Liver (tissue), 9 donors: ENCODE data around the gene KCND2. TPM values are rescaled to one million over a fixed set of nuclear protein-coding genes. Genes with fewer than 3 reads are reported as not detected.

Experiments used
- DNase-seq: peaks from one replicate; pipeline ENCODE4 v3.0.0-alpha.2; 2017; ENCODE audit warnings: low spot score
- H3K27ac ChIP-seq, 2 donors: one replicate each; pipeline ENCODE4 v1.7.0; 2013; ENCODE audit warnings: inconsistent platforms in 2 of 2, low read length in 2 of 2, control low read depth in 1 of 2, low read depth in 1 of 2, mild to moderate bottlenecking in 1 of 2
- H3K27me3 ChIP-seq, 4 donors: one replicate each; pipeline versions ENCODE4 v1.6.1 to v1.7.0; 2013; ENCODE audit warnings: low read length in 3 of 4, inconsistent platforms in 1 of 4, mild to moderate bottlenecking in 1 of 4, moderate library complexity in 1 of 4; ENCODE audit not compliant: control insufficient read depth in 4 of 4, insufficient read depth in 4 of 4
- H3K36me3 ChIP-seq, 4 donors: one replicate each; pipeline versions ENCODE4 v1.6.1 to v1.7.0; 2013; ENCODE audit warnings: low read length in 3 of 4, mild to moderate bottlenecking in 3 of 4, low read depth in 1 of 4, moderate library complexity in 1 of 4; ENCODE audit not compliant: control insufficient read depth in 4 of 4, insufficient read depth in 3 of 4
- H3K4me1 ChIP-seq, 4 donors: one replicate each; pipeline versions ENCODE4 v1.6.1 to v1.7.0; 2013; ENCODE audit warnings: low read length in 3 of 4, mild to moderate bottlenecking in 3 of 4, moderate library complexity in 1 of 4; ENCODE audit not compliant: control insufficient read depth in 4 of 4, insufficient read depth in 4 of 4
- H3K4me3 ChIP-seq, 3 donors: one replicate each; pipeline versions ENCODE4 v1.6.1 to v1.7.0; 2013; ENCODE audit warnings: low read length in 3 of 3, control low read depth in 1 of 3, low read depth in 1 of 3, mild to moderate bottlenecking in 1 of 3
- H3K9ac ChIP-seq, 2 donors: one replicate each; pipeline ENCODE4 v1.7.0; 2013; ENCODE audit warnings: low read length in 2 of 2, mild to moderate bottlenecking in 2 of 2, moderate library complexity in 2 of 2, control low read depth in 1 of 2, low read depth in 1 of 2
- H3K9me3 ChIP-seq, 4 donors: one replicate each; pipeline versions ENCODE4 v1.6.1 to v1.7.0; 2013; ENCODE audit warnings: low read length in 3 of 4; ENCODE audit not compliant: control insufficient read depth in 4 of 4
- CTCF ChIP-seq: fragments of 150-350 bp; IDR thresholded peaks from 2 replicates; pipeline ENCODE4 v1.5.1; 2017; ENCODE audit warnings: improper control_type of control experiment, low read depth, low read length; ENCODE audit not compliant: missing input control
- FOXA1 ChIP-seq: IDR thresholded peaks from 2 replicates; pipeline ENCODE4 v1.6.1; 2016; ENCODE audit warnings: antibody characterized with exemption
- FOXA2 ChIP-seq: IDR thresholded peaks from 2 replicates; pipeline ENCODE4 v1.6.1; 2016; ENCODE audit warnings: antibody characterized with exemption
- GABPA ChIP-seq, 2 donors: IDR thresholded peaks in 1 of 2; conservative IDR thresholded peaks in 1 of 2; 2 replicates each; pipeline ENCODE4 v1.6.1; 2016; ENCODE audit warnings: antibody characterized with exemption in 2 of 2, mild to moderate bottlenecking in 1 of 2, moderate library complexity in 1 of 2
- HNF4A ChIP-seq, 2 donors: conservative IDR thresholded peaks; 2 replicates each; pipeline ENCODE4 v1.6.1; 2016; ENCODE audit warnings: antibody characterized with exemption in 2 of 2, mild to moderate bottlenecking in 2 of 2
- NR2F2 ChIP-seq: IDR thresholded peaks from 2 replicates; pipeline ENCODE4 v1.6.1; 2016; ENCODE audit warnings: antibody characterized with exemption
- RAD21 ChIP-seq, 2 donors: IDR thresholded peaks; 2 replicates each; pipeline ENCODE4 v1.6.1; 2016; ENCODE audit warnings: antibody characterized with exemption in 2 of 2, mild to moderate bottlenecking in 2 of 2
- RXRA ChIP-seq, 2 donors: IDR thresholded peaks; 2 replicates each; pipeline ENCODE4 v1.6.1; 2017 to 2018; ENCODE audit warnings: antibody characterized with exemption in 2 of 2, mild to moderate bottlenecking in 1 of 2
- YY1 ChIP-seq: IDR thresholded peaks from 2 replicates; pipeline ENCODE4 v1.6.1; 2016; ENCODE audit warnings: antibody characterized with exemption, mild to moderate bottlenecking
- ZBTB33 ChIP-seq: IDR thresholded peaks from 2 replicates; pipeline ENCODE4 v1.6.1; 2016; ENCODE audit warnings: antibody characterized with exemption
- WGBS: extraction: QIAGEN DNeasy Blood & Tissue Kit; methylation state at CpG from one replicate; pipeline ENCODE4 v1.1.7; 2013; 5-methylcytosine and 5-hydroxymethylcytosine counted together
- polyA plus RNA-seq, 2 donors: library from polyadenylated mRNA; stranded (reverse) in 1 of 2; unstranded in 1 of 2; fragments of 200-250 nt in 1 of 2; fragments of >200 nt in 1 of 2; fragmentation: Nextera tagmentation in 1 of 2; extraction: Ambion mirVana in 1 of 2; gene quantifications; one replicate each; pipeline versions ENCODE4 v1.2.1 to v1.2.3, GENCODE V29; 2013 to 2015
- total RNA-seq, 2 donors: library from RNA; depleted of rRNA; stranded (reverse); fragments of >200 nt; gene quantifications; one replicate each; pipeline ENCODE4 v1.2.3, GENCODE V29; 2014
- TF ChIP-seq, protein P1 (sequence below): IDR thresholded peaks from 2 replicates; pipeline ENCODE4 v1.6.1; 2016; ENCODE audit warnings: antibody characterized with exemption
- donor health status: healthy.
- donor health status: healthy.
- donor health status: healthy.
- donor health status: healthy.
- donor health status: healthy.

Gene KCND2
- total and polyA plus RNA-seq, 4 donors, result 0.02 to 0.22 (median 0.07) TPM

DNA sequence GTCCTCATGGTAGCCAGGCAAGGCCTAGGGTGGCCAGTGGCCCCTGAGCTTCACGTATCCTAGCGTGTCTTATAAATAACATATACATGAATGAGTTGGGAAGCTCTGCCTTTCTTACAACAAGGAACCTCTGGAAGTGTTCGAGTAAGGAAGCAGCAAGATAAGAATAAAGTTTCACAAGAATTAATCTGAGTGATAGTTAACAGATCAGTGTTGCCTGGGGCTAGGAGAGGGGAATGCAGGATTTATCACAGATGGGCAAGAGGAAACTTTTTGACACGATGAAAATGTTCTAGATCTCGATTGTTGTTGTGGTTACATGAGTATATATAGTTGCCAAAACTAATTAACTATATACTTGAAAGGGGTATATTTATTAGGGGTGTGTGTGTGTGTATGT is 510.7 kb downstream of the KCND2 start:
- H3K27me3 ChIP-seq, result no peaks in the 10 kb centered on the region
- DNase-seq, result no peak
- peaks cover 0 to 2% (median 2%) of the 10 kb centered on the region in 4 donors for H3K36me3 ChIP-seq
- no peaks in the 10 kb centered on the region for H3K9me3 ChIP-seq
- no peak overlapping the region for H3K4me3 ChIP-seq
- H3K27ac ChIP-seq, result no peak overlapping the region
- TF ChIP-seq NR2F2, result no peak
- TF ChIP-seq YY1, result no peak
- no peak for TF ChIP-seq ZBTB33
- TF ChIP-seq, protein P1, sequence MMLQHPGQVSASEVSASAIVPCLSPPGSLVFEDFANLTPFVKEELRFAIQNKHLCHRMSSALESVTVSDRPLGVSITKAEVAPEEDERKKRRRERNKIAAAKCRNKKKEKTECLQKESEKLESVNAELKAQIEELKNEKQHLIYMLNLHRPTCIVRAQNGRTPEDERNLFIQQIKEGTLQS, result no peak
- TF ChIP-seq GABPA (IDR thresholded peaks at IDR 0.05 in 1 of 2, conservative IDR thresholded peaks at IDR 0.05 in 1 of 2), result no peak
- no peak for TF ChIP-seq HNF4A (conservative IDR thresholded peaks at IDR 0.05)
- no peak for TF ChIP-seq RXRA (IDR thresholded peaks at IDR 0.05)
- TF ChIP-seq FOXA1, result no peak
- H3K9ac ChIP-seq, result no peak overlapping the region
- H3K4me1 ChIP-seq, result no peaks in the 10 kb centered on the region
- WGBS, result 84% methylated on average over 5 of the region's 5 CpGs

GRCh38 chr7:120785095-120785494 is 512.1 kb downstream of the KCND2 start:
- no peak for TF ChIP-seq FOXA2
- Histone ChIP-seq H3K4me3 (no peak overlapping the region), H3K27ac (no peak overlapping the region), H3K9me3 (no peaks in the 10 kb centered on the region), H3K36me3 (peaks cover 0 to 3% (median 2%) of the 10 kb centered on the region in 4 donors), H3K4me1 (no peaks in the 10 kb centered on the region), H3K9ac (no peak overlapping the region), H3K27me3 (no peaks in the 10 kb centered on the region)
- 87% methylated on average over 1 of the region's 1 CpG for WGBS
- DNase-seq, result no peak

DNA sequence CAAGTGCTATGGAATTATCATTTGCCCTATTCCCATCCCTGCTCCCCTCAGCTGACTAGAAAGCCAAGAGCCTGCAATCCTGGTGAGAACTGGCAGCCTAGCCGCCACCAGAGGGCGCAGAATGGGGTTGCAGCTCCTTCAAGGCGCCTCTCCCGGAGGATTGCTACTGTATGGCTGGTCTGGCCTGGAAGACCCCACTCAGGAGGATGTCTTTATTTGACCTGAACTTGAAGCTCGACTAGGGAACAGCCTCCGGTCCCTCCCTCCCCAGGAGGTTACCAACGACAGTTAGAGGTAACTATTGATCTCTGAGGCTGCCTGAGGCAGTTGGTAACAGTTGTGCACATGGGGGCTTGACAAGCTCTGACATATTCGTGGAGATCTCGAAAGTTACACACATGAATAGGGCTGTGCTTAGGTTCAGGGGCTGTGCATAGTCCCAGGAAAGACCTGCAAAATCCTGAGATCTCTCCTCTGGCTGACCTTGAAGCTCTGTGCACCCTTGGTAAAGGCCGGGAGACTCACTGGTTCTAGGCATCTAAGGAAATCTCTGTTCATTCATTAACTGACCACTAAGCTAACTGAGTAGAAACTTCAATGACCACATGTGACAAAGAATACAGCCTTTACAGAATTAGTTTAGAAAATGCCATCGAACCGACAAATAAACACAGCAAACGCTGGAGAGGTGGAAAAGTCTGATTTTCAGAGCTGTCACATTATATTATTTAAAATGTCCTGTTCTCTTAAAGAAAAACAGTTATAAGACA is 519.3 kb downstream of the KCND2 start:
- H3K9ac ChIP-seq, result no peak overlapping the region
- H3K36me3 ChIP-seq, result peaks cover 0 to 4% (median 2%) of the 10 kb centered on the region in 4 donors
- peaks cover 0 to 3% (median 1%) of the 10 kb centered on the region in 4 donors for H3K9me3 ChIP-seq
- H3K4me1 ChIP-seq, result peaks cover 0 to 3% (median 0%) of the 10 kb centered on the region in 4 donors
- 51% methylated on average over 13 of the region's 13 CpGs for WGBS
- no peaks in the 10 kb centered on the region for H3K27me3 ChIP-seq
- TF ChIP-seq RXRA (IDR thresholded peaks at IDR 0.05) (no peak), RAD21 (IDR thresholded peaks at IDR 0.05) (peak; percentile 77 to 88), HNF4A (conservative IDR thresholded peaks at IDR 0.05) (peak in 1 of 2 donors; percentile 8), CTCF (peak; percentile 73), FOXA1 (no peak), YY1 (no peak)
- TF ChIP-seq, protein P1, result no peak
- H3K4me3 ChIP-seq, result no peak overlapping the region
- DNase-seq, result peak; percentile 74
- H3K27ac ChIP-seq, result no peak overlapping the region
